ENCODE measurements around the gene HDAC2. TPM values are rescaled to one million over a fixed set of nuclear protein-coding genes. Genes with fewer than 3 reads are reported as not detected.

Gene HDAC2
- total RNA-seq, 1 experiment from 2014 or later = 120 TPM

- no peak for DNase-seq
- Histone ChIP-seq H4K20me1 (ENCODE audit: insufficient read depth, low read depth, low read length) (no peaks in the 10 kb centered on the region), H3K4me1 (ENCODE audit: low read length) (no peaks in the 10 kb centered on the region), H3K79me2 (ENCODE audit: low read length) (no peaks in the 10 kb centered on the region), H3K4me2 (ENCODE audit: low read depth, low read length, poor library complexity, severe bottlenecking) (no peak overlapping the region), H3K4me3 (ENCODE audit: low read length) (no peak overlapping the region), H3K36me3 (ENCODE audit: insufficient read depth, low read length) (no peaks in the 10 kb centered on the region), H2AFZ (ENCODE audit: low read length) (no peak overlapping the region), H3K9ac (ENCODE audit: low read length) (no peak overlapping the region), H3K27ac (ENCODE audit: low read length) (no peak overlapping the region), H3K9me2 (replicated peaks; ENCODE audit: insufficient read depth, low read length) (no peaks in the 10 kb centered on the region), H3K27me3 (ENCODE audit: low read length) (no peaks in the 10 kb centered on the region), H3K9me3 (ENCODE audit: low read length) (no peaks in the 10 kb centered on the region)
These were observed 86.9 kb downstream of the HDAC2 start for GRCh38 chr6:113884011-113884410.

Other genes starting within 250 kb of the HDAC2 start
- gene MARCKS, start 113.8 kb downstream of the HDAC2 start, total RNA-seq (2014; rRNA removed; shearing (Covaris generic); ENCODE audit: low replicate concordance) = 2.2 and 2.8 TPM in 2 replicates